Progenitor cell of endocrine pancreas (in vitro differentiated cells): Measurements from ENCODE around the gene SPTLC1. TPM values are rescaled to one million over a fixed set of nuclear protein-coding genes. Genes with fewer than 3 reads are reported as not detected.

Experiments used
- DNase-seq: peaks from one replicate; pipeline ENCODE4 v3.0.0; 2021; ENCODE audit warnings: low spot score; ENCODE audit not compliant: unreplicated experiment
- H3K27ac Mint-ChIP-seq: 2 replicates; pipeline ENCODE4 v1.8.0; 2021; ENCODE audit warnings: mild to moderate bottlenecking, moderate library complexity, mixed read lengths
- H3K27me3 Mint-ChIP-seq: 2 replicates; pipeline ENCODE4 v1.8.0; 2021; ENCODE audit warnings: mixed read lengths
- H3K36me3 Mint-ChIP-seq: 2 replicates; pipeline ENCODE4 v1.8.0; 2022; ENCODE audit warnings: mixed read lengths; ENCODE audit not compliant: insufficient read depth
- H3K4me1 Mint-ChIP-seq: 2 replicates; pipeline ENCODE4 v1.8.0; 2021; ENCODE audit warnings: low read depth, mixed read lengths
- H3K4me3 Mint-ChIP-seq: 2 replicates; pipeline ENCODE4 v1.8.0; 2021; ENCODE audit warnings: low read depth, mild to moderate bottlenecking, moderate library complexity, mixed read lengths
- H3K9me3 Mint-ChIP-seq: 2 replicates; pipeline ENCODE4 v1.8.0; 2021; ENCODE audit warnings: low read depth, mixed read lengths
- CTCF ChIP-seq: fragments of 200-600 bp; sonication (generic); IDR thresholded peaks from one replicate; pipeline ENCODE4 v1.5.0; 2021; ENCODE audit warnings: antibody characterized with exemption, mild to moderate bottlenecking; ENCODE audit not compliant: unreplicated experiment
- total RNA-seq: library from RNA; stranded (reverse); gene quantifications from 2 replicates; pipeline ENCODE4 v1.2.1, GENCODE V29; 2021

Gene SPTLC1
- total RNA-seq, 1 donor from 2014 or later = 68.8 TPM

GRCh38 chr9:92077888-92078287 is 37.3 kb downstream of the SPTLC1 start:
- H3K36me3 Mint-ChIP-seq = peaks cover 9% of the 10 kb centered on the region
- no peak for DNase-seq
- H3K4me1 Mint-ChIP-seq = no peaks in the 10 kb centered on the region
- no peak for TF ChIP-seq CTCF
- no peak overlapping the region for H3K4me3 Mint-ChIP-seq
- no peaks in the 10 kb centered on the region for H3K27me3 Mint-ChIP-seq
- no peaks in the 10 kb centered on the region for H3K9me3 Mint-ChIP-seq
- H3K27ac Mint-ChIP-seq = no peak overlapping the region

- Mint-ChIP-seq H3K36me3 (peaks cover 10% of the 10 kb centered on the region), H3K27me3 (no peaks in the 10 kb centered on the region), H3K4me1 (peaks cover 2% of the 10 kb centered on the region), H3K4me3 (no peak overlapping the region), H3K9me3 (no peaks in the 10 kb centered on the region), H3K27ac (no peak overlapping the region)
- no peak for DNase-seq
- no peak for TF ChIP-seq CTCF
Measured at GRCh38 chr9:92071634-92072033, 43.6 kb downstream of the SPTLC1 start.

GRCh38 chr9:92066168-92066567 is 49.0 kb downstream of the SPTLC1 start:
- no peaks in the 10 kb centered on the region for H3K4me1 Mint-ChIP-seq
- H3K27me3 Mint-ChIP-seq = no peaks in the 10 kb centered on the region
- no peak overlapping the region for H3K4me3 Mint-ChIP-seq
- H3K36me3 Mint-ChIP-seq = peaks cover 42% of the 10 kb centered on the region
- H3K9me3 Mint-ChIP-seq = peaks cover 24% of the 10 kb centered on the region
- no peak for TF ChIP-seq CTCF
- no peak for DNase-seq
- H3K27ac Mint-ChIP-seq = peak overlapping the region; percentile 27

- DNase-seq = no peak
- H3K4me3 Mint-ChIP-seq = no peak overlapping the region
Measured at GRCh38 chr9:92064711-92065110, 50.5 kb downstream of the SPTLC1 start.

GRCh38 chr9:92061184-92061583 is 54.0 kb downstream of the SPTLC1 start:
- Mint-ChIP-seq H3K4me3 (no peak overlapping the region), H3K4me1 (no peaks in the 10 kb centered on the region), H3K27ac (no peak overlapping the region), H3K36me3 (peaks cover 56% of the 10 kb centered on the region), H3K27me3 (no peaks in the 10 kb centered on the region), H3K9me3 (peaks cover 32% of the 10 kb centered on the region)
- TF ChIP-seq CTCF = no peak
- DNase-seq = no peak

More at GRCh38 chr9:92064711-92065110, 50.5 kb downstream of the SPTLC1 start:
- no peak overlapping the region for H3K27ac Mint-ChIP-seq
- peaks cover 54% of the 10 kb centered on the region for H3K36me3 Mint-ChIP-seq
- no peak for TF ChIP-seq CTCF
- no peaks in the 10 kb centered on the region for H3K4me1 Mint-ChIP-seq
- peaks cover 32% of the 10 kb centered on the region for H3K9me3 Mint-ChIP-seq
- H3K27me3 Mint-ChIP-seq = no peaks in the 10 kb centered on the region
